SH-SY5Y (cell line): ENCODE data around the gene SKAP1.

Experiments used
- GATA2 ChIP-seq: IDR thresholded peaks from 2 replicates; pipeline ENCODE4 v1.6.1; 2011; ENCODE audit warnings: mild to moderate bottlenecking, low read depth, low read length
- GATA3 ChIP-seq: IDR thresholded peaks from 2 replicates; pipeline ENCODE4 v1.6.1; 2011; ENCODE audit warnings: low read depth, mild to moderate bottlenecking, low read length, moderate library complexity

Gene SKAP1

GRCh38 chr17:48247603-48248002, 182.4 kb downstream of the SKAP1 start:
- TF ChIP-seq GATA3 (no peak), GATA2 (no peak)

- TF ChIP-seq GATA2 (no peak), GATA3 (no peak)
Observed at GRCh38 chr17:48247038-48247437, 183.0 kb downstream of the SKAP1 start.

- TF ChIP-seq GATA3 (no peak), GATA2 (no peak)
Observed at GRCh38 chr17:48246612-48247011, 183.4 kb downstream of the SKAP1 start.

GRCh38 chr17:48244814-48245213, 185.2 kb downstream of the SKAP1 start:
- TF ChIP-seq GATA2 (no peak), GATA3 (no peak)

- TF ChIP-seq GATA2 (no peak), GATA3 (no peak)
Observed at GRCh38 chr17:48244121-48244711, 185.8 kb downstream of the SKAP1 start.

GRCh38 chr17:48241770-48242497, 188.1 kb downstream of the SKAP1 start:
- no peak for TF ChIP-seq GATA2
- TF ChIP-seq GATA3: no peak

GRCh38 chr17:48241131-48241591, 188.9 kb downstream of the SKAP1 start:
- TF ChIP-seq GATA3 (no peak), GATA2 (no peak)

GRCh38 chr17:48240562-48241130, 189.4 kb downstream of the SKAP1 start:
- TF ChIP-seq GATA2 (no peak), GATA3 (no peak)

- TF ChIP-seq GATA2 (no peak), GATA3 (no peak)
Observed at GRCh38 chr17:48240122-48240521, 189.9 kb downstream of the SKAP1 start.

GRCh38 chr17:48239603-48239995, 190.4 kb downstream of the SKAP1 start:
- TF ChIP-seq GATA3 (no peak), GATA2 (no peak)

- no peak for TF ChIP-seq GATA2
- no peak for TF ChIP-seq GATA3
Observed at GRCh38 chr17:48238933-48239602, 190.9 kb downstream of the SKAP1 start.

GRCh38 chr17:48237456-48237855, 192.6 kb downstream of the SKAP1 start:
- no peak for TF ChIP-seq GATA3
- no peak for TF ChIP-seq GATA2

GRCh38 chr17:48236681-48237134, 193.3 kb downstream of the SKAP1 start:
- no peak for TF ChIP-seq GATA2
- no peak for TF ChIP-seq GATA3

GRCh38 chr17:48234922-48235321, 195.1 kb downstream of the SKAP1 start:
- no peak for TF ChIP-seq GATA3
- no peak for TF ChIP-seq GATA2
